HG03558 (cell line): ENCODE data around the gene FAM193A.
"Not testable (repeated sequence)": the region's sequence is repeated elsewhere in the genome, so short reads cannot be mapped to it uniquely, and the experiment has no call there.

Experiments used
- ATAC-seq: cut with Tn5 transposase; IDR thresholded peaks from one replicate; pipeline ENCODE4 v1.9.1; 2021; ENCODE audit warnings: moderate number of reproducible peaks; ENCODE audit not compliant: unreplicated experiment; ENCODE audit errors: extremely low read depth

The FAM193A gene

GRCh38 chr4:2714061-2714770 lies 177.8 kb downstream of the FAM193A start:
- ATAC-seq: no peak

GRCh38 chr4:2714918-2715317 lies 178.5 kb downstream of the FAM193A start:
- no peak for ATAC-seq

- no peak for ATAC-seq
Observed at GRCh38 chr4:2715426-2715825, 179.0 kb downstream of the FAM193A start.

GRCh38 chr4:2716236-2716635 lies 179.8 kb downstream of the FAM193A start:
- no peak for ATAC-seq

GRCh38 chr4:2721586-2721985 lies 185.1 kb downstream of the FAM193A start:
- no peak for ATAC-seq

- ATAC-seq: no peak
Observed at GRCh38 chr4:2722033-2722432, 185.6 kb downstream of the FAM193A start.

GRCh38 chr4:2723751-2724150 lies 187.3 kb downstream of the FAM193A start:
- ATAC-seq: no peak

GRCh38 chr4:2725380-2725779 lies 188.9 kb downstream of the FAM193A start:
- ATAC-seq: no peak

GRCh38 chr4:2726881-2727280 lies 190.4 kb downstream of the FAM193A start:
- not testable (repeated sequence) for ATAC-seq

- ATAC-seq: no peak
Observed at GRCh38 chr4:2728221-2728620, 191.8 kb downstream of the FAM193A start.

GRCh38 chr4:2728806-2729532 lies 192.5 kb downstream of the FAM193A start:
- no peak for ATAC-seq

GRCh38 chr4:2729533-2729875 lies 193.1 kb downstream of the FAM193A start:
- ATAC-seq: no peak

- ATAC-seq: no peak
Observed at GRCh38 chr4:2731907-2732317, 195.5 kb downstream of the FAM193A start.

- ATAC-seq: no peak
Observed at GRCh38 chr4:2732526-2732925, 196.1 kb downstream of the FAM193A start.

GRCh38 chr4:2733001-2733843 lies 196.8 kb downstream of the FAM193A start:
- ATAC-seq: no peak

- ATAC-seq: no peak
Observed at GRCh38 chr4:2733844-2734574, 197.6 kb downstream of the FAM193A start.

GRCh38 chr4:2734612-2735011 lies 198.2 kb downstream of the FAM193A start:
- no peak for ATAC-seq

- no peak for ATAC-seq
Observed at GRCh38 chr4:2735869-2736268, 199.4 kb downstream of the FAM193A start.

GRCh38 chr4:2738296-2738695 lies 201.8 kb downstream of the FAM193A start:
- ATAC-seq: not testable (repeated sequence)

- ATAC-seq: no peak
Observed at GRCh38 chr4:2741626-2742025, 205.2 kb downstream of the FAM193A start.
